Esophagus muscularis mucosa (tissue), 4 donors: ENCODE results near the gene PHC2. TPM values are rescaled to one million over a fixed set of nuclear protein-coding genes. Genes with fewer than 3 reads are reported as not detected.

Experiments
- DNase-seq: peaks from one replicate; pipeline ENCODE4 v3.0.0-alpha.2; 2017; ENCODE audit errors: extremely low spot score
- H3K27ac ChIP-seq, 4 donors: fragments of 200-600 bp; sonication (generic); replicated peaks in 1 of 4; 1 replicate in 3 of 4; 2 replicates in 1 of 4; pipeline ENCODE4 v1.5.1; 2016 to 2019; ENCODE audit warnings: mild to moderate bottlenecking in 1 of 4
- H3K27me3 ChIP-seq, 4 donors: fragments of 200-600 bp; sonication (generic); one replicate each; pipeline versions ENCODE4 v1.5.1 to v1.6.0; 2016 to 2019
- H3K36me3 ChIP-seq, 4 donors: fragments of 200-600 bp; sonication (generic); one replicate each; pipeline ENCODE4 v1.5.1; 2016 to 2019
- H3K4me1 ChIP-seq, 4 donors: fragments of 200-600 bp; sonication (generic); one replicate each; pipeline ENCODE4 v1.5.1; 2016 to 2019
- H3K4me3 ChIP-seq, 4 donors: fragments of 200-600 bp; sonication (generic); 1 replicate in 2 of 4; 2 replicates in 2 of 4; pipeline ENCODE4 v1.5.1; 2016 to 2019; ENCODE audit warnings: mild to moderate bottlenecking in 4 of 4, moderate library complexity in 1 of 4
- H3K9me3 ChIP-seq, 4 donors: fragments of 200-600 bp; sonication (generic); 1 replicate in 3 of 4; 2 replicates in 1 of 4; pipeline ENCODE4 v1.5.1; 2016 to 2019
- EP300 ChIP-seq: sonication (generic); formaldehyde crosslinking; IDR thresholded peaks from one replicate; pipeline ENCODE4 v1.6.1; 2017; ENCODE audit warnings: antibody characterized with exemption
- POLR2A ChIP-seq: fragments of 450-650 bp; IDR thresholded peaks from one replicate; pipeline ENCODE4 v1.6.1; 2017; ENCODE audit warnings: antibody characterized with exemption, moderate library complexity, mild to moderate bottlenecking, low read depth
- POLR2AphosphoS5 ChIP-seq, 2 donors: sonication (generic); formaldehyde crosslinking; IDR thresholded peaks; one replicate each; pipeline ENCODE4 v1.6.1; 2017; ENCODE audit warnings: antibody characterized with exemption in 2 of 2
- WGBS: methylation state at CpG from one replicate; pipeline ENCODE4 v1.1.5; 2018; 5-methylcytosine and 5-hydroxymethylcytosine counted together
- intact Hi-C: fragments of 100-400 bp; cut with DNase I; formaldehyde crosslinking; loops from one replicate; pipeline ENCODE4 v1.15.1; 2023
- total RNA-seq, 4 donors: library from RNA; depleted of rRNA; stranded (reverse); fragments of >200 nt; gene quantifications; one replicate each; pipeline versions ENCODE4 v1.1.0 to v1.2.1, GENCODE V29; 2016
- TF ChIP-seq, protein P1 (sequence below), 3 experiments: fragments of 200-600 bp in 2 of 3; fragments of 450-650 bp in 1 of 3; sonication (generic) in 2 of 3; IDR thresholded peaks; one replicate each; pipeline ENCODE4 v1.5.1; 2017 to 2019; ENCODE audit warnings: antibody characterized with exemption in 3 of 3, mild to moderate bottlenecking in 2 of 3, moderate library complexity in 1 of 3

The PHC2 gene
- total RNA-seq, 4 donors from 2014 or later: 104 to 274 (median 201) TPM

DNA sequence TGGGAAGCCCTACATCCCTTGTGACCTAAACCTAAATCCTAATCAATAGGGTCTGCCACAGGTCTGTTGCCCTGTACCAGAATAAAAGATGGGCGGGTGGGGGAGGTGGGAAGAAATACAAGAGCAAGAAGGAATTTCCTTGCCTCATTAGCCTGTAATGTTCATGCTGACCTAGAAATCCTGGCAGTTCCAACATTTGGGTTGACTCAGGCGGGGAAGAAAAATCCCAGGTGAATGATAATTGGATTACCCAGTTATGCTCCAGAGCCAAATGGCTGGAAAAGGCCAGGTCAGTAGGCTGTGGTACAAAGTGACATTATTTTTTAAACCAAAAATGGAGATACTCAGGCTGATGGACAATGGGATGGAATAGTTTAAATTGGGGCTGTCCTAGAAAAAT, 82.7 kb downstream of the PHC2 start:
- peak overlapping the region; percentile 95 to 99 (median 97) for H3K4me3 ChIP-seq
- peaks cover 44 to 66% (median 63%) of the 10 kb centered on the region in 4 donors for H3K4me1 ChIP-seq
- H3K36me3 ChIP-seq: peaks cover 0 to 15% (median 0%) of the 10 kb centered on the region in 4 donors
- no peaks in the 10 kb centered on the region for H3K9me3 ChIP-seq
- no peaks in the 10 kb centered on the region for H3K27me3 ChIP-seq
- H3K27ac ChIP-seq: peak overlapping the region; percentile 99 to 100 (median 100)
- intact Hi-C loops: no loop called here
- TF ChIP-seq POLR2A: no peak
- no peak for TF ChIP-seq POLR2AphosphoS5 (IDR thresholded peaks at IDR 0.05)
- TF ChIP-seq, protein P1, sequence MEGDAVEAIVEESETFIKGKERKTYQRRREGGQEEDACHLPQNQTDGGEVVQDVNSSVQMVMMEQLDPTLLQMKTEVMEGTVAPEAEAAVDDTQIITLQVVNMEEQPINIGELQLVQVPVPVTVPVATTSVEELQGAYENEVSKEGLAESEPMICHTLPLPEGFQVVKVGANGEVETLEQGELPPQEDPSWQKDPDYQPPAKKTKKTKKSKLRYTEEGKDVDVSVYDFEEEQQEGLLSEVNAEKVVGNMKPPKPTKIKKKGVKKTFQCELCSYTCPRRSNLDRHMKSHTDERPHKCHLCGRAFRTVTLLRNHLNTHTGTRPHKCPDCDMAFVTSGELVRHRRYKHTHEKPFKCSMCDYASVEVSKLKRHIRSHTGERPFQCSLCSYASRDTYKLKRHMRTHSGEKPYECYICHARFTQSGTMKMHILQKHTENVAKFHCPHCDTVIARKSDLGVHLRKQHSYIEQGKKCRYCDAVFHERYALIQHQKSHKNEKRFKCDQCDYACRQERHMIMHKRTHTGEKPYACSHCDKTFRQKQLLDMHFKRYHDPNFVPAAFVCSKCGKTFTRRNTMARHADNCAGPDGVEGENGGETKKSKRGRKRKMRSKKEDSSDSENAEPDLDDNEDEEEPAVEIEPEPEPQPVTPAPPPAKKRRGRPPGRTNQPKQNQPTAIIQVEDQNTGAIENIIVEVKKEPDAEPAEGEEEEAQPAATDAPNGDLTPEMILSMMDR (IDR thresholded peaks at IDR 0.05): no peak
- TF ChIP-seq EP300: no peak
- DNase-seq: no peak
- 30% methylated on average over 2 of the region's 2 CpGs for WGBS

DNA sequence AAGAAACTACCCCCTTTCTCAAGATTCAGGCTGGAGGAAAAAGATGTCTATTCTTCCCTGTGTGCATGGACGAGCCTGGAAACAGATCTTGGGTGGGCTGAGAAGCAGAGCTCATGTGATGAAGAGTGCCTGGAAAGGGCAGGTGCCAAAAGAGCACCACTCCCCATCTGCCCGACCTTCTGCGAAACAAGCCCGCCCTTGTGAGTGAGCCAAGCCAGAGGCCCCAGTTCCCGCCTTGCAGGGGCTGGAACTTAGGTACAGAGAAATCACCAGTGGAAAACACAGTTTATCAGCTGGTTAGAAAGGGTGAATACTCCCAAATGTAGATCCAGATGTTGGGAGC, 83.3 kb downstream of the PHC2 start:
- Histone ChIP-seq H3K4me3 (peak overlapping the region; percentile 95 to 99 (median 97)), H3K27me3 (no peaks in the 10 kb centered on the region), H3K36me3 (peaks cover 0 to 19% (median 2%) of the 10 kb centered on the region in 4 donors), H3K4me1 (peaks cover 49 to 71% (median 68%) of the 10 kb centered on the region in 4 donors), H3K9me3 (no peaks in the 10 kb centered on the region), H3K27ac (peak overlapping the region; percentile 99 to 100 (median 100))
- intact Hi-C loops: no loop called here
- 7% methylated on average over 5 of the region's 5 CpGs for WGBS
- TF ChIP-seq, protein P1 (IDR thresholded peaks at IDR 0.05): no peak
- TF ChIP-seq POLR2AphosphoS5 (IDR thresholded peaks at IDR 0.05): peak; percentile 46 to 56
- no peak for DNase-seq

DNA sequence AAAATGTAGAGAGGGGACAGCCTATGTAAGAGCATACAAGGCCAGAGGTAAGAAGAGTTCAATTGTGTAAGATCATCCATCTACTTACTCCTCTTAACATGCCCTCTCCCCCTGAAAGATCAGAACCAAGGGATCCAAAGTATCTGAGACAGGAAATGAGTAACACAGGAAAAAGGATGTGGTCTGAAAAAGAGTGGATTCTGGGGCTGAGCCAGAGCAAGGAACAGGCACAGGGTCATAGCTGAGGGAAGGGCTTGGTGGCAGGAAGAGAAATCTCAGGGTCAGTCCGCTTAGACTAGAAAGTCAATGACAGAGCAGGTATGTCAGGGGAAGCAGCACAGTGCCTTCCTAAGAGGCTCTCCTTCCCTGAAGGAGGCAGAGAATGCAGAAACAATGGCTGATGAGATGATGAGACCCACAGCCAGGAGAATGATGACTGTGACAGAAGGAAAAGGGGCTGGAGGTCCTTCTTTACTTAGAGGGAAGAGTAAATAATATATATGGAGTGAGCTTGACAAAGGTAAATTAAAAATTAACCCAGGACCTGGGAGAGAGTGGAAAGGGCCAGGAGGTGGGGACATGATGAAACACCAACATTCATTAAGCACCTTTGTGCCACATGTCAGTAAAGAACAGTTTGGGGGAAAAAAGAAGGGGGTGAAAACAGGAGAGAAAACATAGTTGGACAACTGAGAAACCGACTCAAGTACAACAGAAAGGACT, 83.8 kb downstream of the PHC2 start:
- H3K4me3 ChIP-seq: peak overlapping the region; percentile 95 to 99 (median 97)
- no peaks in the 10 kb centered on the region for H3K9me3 ChIP-seq
- no peaks in the 10 kb centered on the region for H3K27me3 ChIP-seq
- H3K4me1 ChIP-seq: peaks cover 53 to 77% (median 74%) of the 10 kb centered on the region in 4 donors
- no peak for DNase-seq
- TF ChIP-seq POLR2AphosphoS5 (IDR thresholded peaks at IDR 0.05) (peak; percentile 83 to 92), EP300 (no peak), POLR2A (peak; percentile 89)
- TF ChIP-seq, protein P1 (IDR thresholded peaks at IDR 0.05): no peak
- peaks cover 0 to 19% (median 3%) of the 10 kb centered on the region in 4 donors for H3K36me3 ChIP-seq
- WGBS: 17% methylated on average over 2 of the region's 2 CpGs
- intact Hi-C loops: no loop called here
- H3K27ac ChIP-seq: peak overlapping the region; percentile 99 to 100 (median 100)

DNA sequence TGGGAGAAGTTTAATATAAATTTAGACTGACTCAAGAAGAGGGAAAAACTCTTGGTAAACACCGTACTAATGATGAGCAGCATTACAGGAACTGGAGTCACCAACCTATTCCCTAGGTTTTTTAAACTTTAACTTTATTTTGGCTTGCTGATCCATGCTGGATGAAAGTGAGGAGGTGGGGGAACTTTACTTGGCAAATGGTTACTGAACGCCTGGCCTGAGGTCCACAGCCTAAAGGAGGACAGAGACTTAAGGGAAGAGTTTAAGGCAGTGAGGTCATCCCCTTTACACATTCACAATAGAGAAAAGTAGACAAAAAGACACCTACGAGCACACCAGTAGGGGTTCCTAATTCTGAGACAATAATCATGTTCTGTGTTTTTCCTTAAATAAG, 84.4 kb downstream of the PHC2 start:
- 20% methylated on average over 3 of the region's 3 CpGs for WGBS
- intact Hi-C loops: no loop called here

More for the DNA sequence above, 84.4 kb downstream of the PHC2 start:
- Histone ChIP-seq H3K36me3 (peaks cover 0 to 19% (median 3%) of the 10 kb centered on the region in 4 donors), H3K27me3 (no peaks in the 10 kb centered on the region), H3K4me1 (peaks cover 58 to 82% (median 79%) of the 10 kb centered on the region in 4 donors), H3K9me3 (no peaks in the 10 kb centered on the region), H3K4me3 (peak overlapping the region; percentile 95 to 99 (median 97)), H3K27ac (peak overlapping the region; percentile 99 to 100 (median 100))
- DNase-seq: no peak
- TF ChIP-seq, protein P1 (IDR thresholded peaks at IDR 0.05): no peak
- TF ChIP-seq POLR2A (no peak), POLR2AphosphoS5 (IDR thresholded peaks at IDR 0.05) (no peak), EP300 (no peak)
